ENCODE results near the gene RAB11FIP4. TPM values are rescaled to one million over a fixed set of nuclear protein-coding genes. Genes with fewer than 3 reads are reported as not detected.
A peak's percentile ranks its signal among the peaks of the same experiment; 100 is the strongest.

Gene RAB11FIP4
- total and polyA plus RNA-seq, 2 of the 13 experiments (the other 11 are each of a cell fraction or from before 2014, with no cell fraction given): 28.0 to 89.3 TPM

DNA sequence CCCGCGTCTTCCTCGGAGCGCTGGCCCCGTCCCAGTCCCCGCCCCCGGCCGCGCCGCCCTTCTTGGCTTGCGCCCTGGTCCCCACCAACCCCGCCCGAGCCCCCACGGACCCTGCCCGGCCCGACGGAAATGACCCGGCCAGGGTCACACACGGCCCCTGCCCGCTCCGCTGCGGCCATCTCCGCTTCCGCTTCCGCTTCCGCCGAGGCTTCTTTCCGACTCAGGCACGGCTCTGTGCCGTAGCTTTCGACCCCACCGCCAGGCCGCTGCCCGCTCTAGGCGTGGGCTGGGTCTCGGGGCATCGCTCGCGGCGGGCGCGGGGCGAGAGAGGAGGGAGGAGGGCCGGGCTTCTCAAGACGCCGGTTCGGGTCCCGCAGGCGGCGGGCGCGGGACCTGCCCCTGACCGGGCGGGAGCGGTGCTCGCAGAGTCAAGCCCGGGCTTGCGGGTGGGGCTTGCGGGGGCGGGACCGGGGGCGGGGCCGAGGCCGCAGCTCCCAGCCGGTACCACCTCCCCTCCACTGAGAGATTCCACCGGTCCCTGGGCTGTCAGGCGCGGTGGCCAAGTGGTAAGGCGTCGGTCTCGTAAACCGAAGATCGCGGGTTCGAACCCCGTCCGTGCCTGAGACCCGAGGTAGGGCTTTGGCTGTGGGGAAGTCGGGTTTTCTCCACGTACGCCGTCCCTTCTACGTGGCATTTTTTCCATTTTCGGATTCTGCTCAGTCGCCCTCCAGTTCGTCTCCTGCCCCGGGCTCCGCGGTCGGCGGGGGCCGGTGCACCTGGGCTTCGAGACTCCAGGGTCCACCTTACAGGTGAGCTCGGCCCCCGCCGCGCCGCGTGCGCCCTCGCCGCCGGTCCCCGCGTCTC is 158.3 kb downstream of the RAB11FIP4 start (continued):
- TF ChIP-seq PRDM15 (CRISPR knock-in tag; IDR thresholded peaks at IDR 0.05) (0 out of 2 replicates have a peak, but pooled peaks have one; percentile 53), ZSCAN30 (CRISPR knock-in tag; IDR thresholded peaks at IDR 0.05) (peak; percentile 84), ZC3H13 (CRISPR knock-in tag; IDR thresholded peaks at IDR 0.05) (no peak), ZFAT (CRISPR knock-in tag; conservative IDR thresholded peaks at IDR 0.05) (no peak), CREBL2 (CRISPR knock-in tag; IDR thresholded peaks at IDR 0.05; ENCODE audit: borderline replicate concordance) (0 out of 2 replicates have a peak, but pooled peaks have one; percentile 61), HNRNPH1 (optimal IDR thresholded peaks at IDR 0.05; ENCODE audit: low read depth, low read length) (no peak), PLRG1 (conservative IDR thresholded peaks at IDR 0.05) (no peak), ELF4 (CRISPR knock-in tag; IDR thresholded peaks at IDR 0.05; ENCODE audit: borderline replicate concordance) (peak; percentile 70; the same call in 1 of the 2 replicates), ISL2 (CRISPR knock-in tag; IDR thresholded peaks at IDR 0.05) (peak; percentile 50; the same call in 1 of the 2 replicates), CHCHD3 (CRISPR knock-in tag; IDR thresholded peaks at IDR 0.05) (no peak), PHF21A (CRISPR knock-in tag; IDR thresholded peaks at IDR 0.05) (peak; percentile 73; the same call in 1 of the 2 replicates), ZNF614 (CRISPR knock-in tag; IDR thresholded peaks at IDR 0.05; ENCODE audit: borderline replicate concordance) (no peak; the same call in 1 of the 2 replicates), BRD4 (CRISPR knock-in tag; IDR thresholded peaks at IDR 0.05) (peak; percentile 44; the same call in 1 of the 2 replicates), ZNF746 (CRISPR knock-in tag; IDR thresholded peaks at IDR 0.05) (peak; percentile 66; the same call in 1 of the 2 replicates), PHF8 (CRISPR knock-in tag; IDR thresholded peaks at IDR 0.05) (peak; percentile 97), RBFOX2 (IDR thresholded peaks at IDR 0.05; ENCODE audit: low read depth, low read length) (peak; percentile 97), ZNF772 (CRISPR knock-in tag; IDR thresholded peaks at IDR 0.05) (peak; percentile 24; the same call in 1 of the 2 replicates), ZNF644 (CRISPR knock-in tag; IDR thresholded peaks at IDR 0.05; ENCODE audit: low read depth) (no peak), ZNF569 (CRISPR knock-in tag; IDR thresholded peaks at IDR 0.05; ENCODE audit: borderline replicate concordance) (no peak), KLF12 (CRISPR knock-in tag; IDR thresholded peaks at IDR 0.05; ENCODE audit: borderline replicate concordance) (peak; percentile 69; the same call in 1 of the 2 replicates), KDM2A (CRISPR knock-in tag; IDR thresholded peaks at IDR 0.05; ENCODE audit: borderline replicate concordance, low read depth) (peak; percentile 80)
- TF ChIP-seq, protein P1, sequence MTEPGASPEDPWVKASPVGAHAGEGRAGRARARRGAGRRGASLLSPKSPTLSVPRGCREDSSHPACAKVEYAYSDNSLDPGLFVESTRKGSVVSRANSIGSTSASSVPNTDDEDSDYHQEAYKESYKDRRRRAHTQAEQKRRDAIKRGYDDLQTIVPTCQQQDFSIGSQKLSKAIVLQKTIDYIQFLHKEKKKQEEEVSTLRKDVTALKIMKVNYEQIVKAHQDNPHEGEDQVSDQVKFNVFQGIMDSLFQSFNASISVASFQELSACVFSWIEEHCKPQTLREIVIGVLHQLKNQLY (CRISPR knock-in tag; IDR thresholded peaks at IDR 0.05): no peak

Measured in HepG2 (cell line).